ENCODE data around the gene TYR.
"Not testable (repeated sequence)": the region's sequence is repeated elsewhere in the genome, so short reads cannot be mapped to it uniquely, and the experiment has no call there.

TYR gene

GRCh38 chr11:89310607-89311006, 132.9 kb downstream of the TYR start:
- not testable (repeated sequence) for H3K18ac ChIP-seq (ENCODE audit: low read length); H3K56ac ChIP-seq (ENCODE audit: low read length); H3K4me1 ChIP-seq (ENCODE audit: control insufficient read depth, low read depth, low read length); H2BK15ac ChIP-seq (replicated peaks; ENCODE audit: low read depth); H3K36me3 ChIP-seq (ENCODE audit: control insufficient read depth, insufficient read depth, low read length); DNase-seq; H3K9ac ChIP-seq (ENCODE audit: low read length); H4K8ac ChIP-seq (ENCODE audit: low read depth, low read length); H3K4ac ChIP-seq (ENCODE audit: low read depth, low read length); H3K4me3 ChIP-seq (ENCODE audit: low read length); H3K79me1 ChIP-seq (ENCODE audit: low read length); H2BK120ac ChIP-seq (ENCODE audit: low read depth, low read length); H3K27me3 ChIP-seq (ENCODE audit: insufficient read depth, low read length, poor library complexity); H3K23ac ChIP-seq (ENCODE audit: low read length); H3K27ac ChIP-seq (ENCODE audit: low read depth, low read length); H3K79me2 ChIP-seq (ENCODE audit: control insufficient read depth, insufficient read depth, low read length); H4K5ac ChIP-seq (ENCODE audit: low read length); H2AK5ac ChIP-seq (ENCODE audit: low read length); H2BK5ac ChIP-seq (ENCODE audit: low read length); H3K4me2 ChIP-seq (ENCODE audit: low read length)
- no CpG with 5 or more reads among the region's 3 CpGs for WGBS (ENCODE audit: extremely low coverage, insufficient coverage, low lambda C conversion rate)

DNA sequence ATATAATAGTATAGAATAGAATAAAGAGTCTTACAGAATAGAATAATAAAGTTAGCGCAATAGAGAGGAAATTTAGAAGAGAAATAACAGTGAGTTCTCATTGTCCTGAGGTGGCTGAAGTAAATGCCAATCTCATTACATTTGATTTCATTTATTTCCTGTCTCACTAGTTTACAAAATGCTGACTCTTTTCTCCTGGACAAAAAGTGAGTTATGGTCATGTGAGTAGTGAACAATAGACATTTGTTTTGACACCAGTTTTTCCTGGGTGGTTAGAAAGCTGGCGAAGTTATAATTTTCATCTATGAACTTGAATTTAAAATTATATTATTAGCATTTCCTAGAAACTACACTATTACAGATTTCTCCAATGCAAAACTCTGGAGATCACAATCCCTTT, 143.7 kb downstream of the TYR start:
- H2BK15ac ChIP-seq (replicated peaks; ENCODE audit: low read depth): no peak overlapping the region
- H3K36me3 ChIP-seq (ENCODE audit: control insufficient read depth, insufficient read depth, low read length): no peaks in the 10 kb centered on the region
- no peak overlapping the region for H4K5ac ChIP-seq (ENCODE audit: low read length)
- no peak overlapping the region for H4K8ac ChIP-seq (ENCODE audit: low read depth, low read length)
- H3K4me3 ChIP-seq (ENCODE audit: low read length): no peak overlapping the region
- no peaks in the 10 kb centered on the region for H3K79me2 ChIP-seq (ENCODE audit: control insufficient read depth, insufficient read depth, low read length)
- H2AK5ac ChIP-seq (ENCODE audit: low read length): no peak overlapping the region
- no peak overlapping the region for H3K56ac ChIP-seq (ENCODE audit: low read length)
- H3K18ac ChIP-seq (ENCODE audit: low read length): no peak overlapping the region
- H3K4me2 ChIP-seq (ENCODE audit: low read length): no peak overlapping the region
- no peak overlapping the region for H3K4ac ChIP-seq (ENCODE audit: low read depth, low read length)
- WGBS (ENCODE audit: extremely low coverage, insufficient coverage, low lambda C conversion rate): no CpG with 5 or more reads among the region's 2 CpGs
- no peak overlapping the region for H3K23ac ChIP-seq (ENCODE audit: low read length)
- DNase-seq: no peak
- no peaks in the 10 kb centered on the region for H3K27me3 ChIP-seq (ENCODE audit: insufficient read depth, low read length, poor library complexity)
- H3K79me1 ChIP-seq (ENCODE audit: low read length): no peaks in the 10 kb centered on the region
- no peak overlapping the region for H3K9ac ChIP-seq (ENCODE audit: low read length)
- H2BK5ac ChIP-seq (ENCODE audit: low read length): no peak overlapping the region
- H2BK120ac ChIP-seq (ENCODE audit: low read depth, low read length): no peak overlapping the region
- H3K27ac ChIP-seq (ENCODE audit: low read depth, low read length): no peak overlapping the region
- H3K4me1 ChIP-seq (ENCODE audit: control insufficient read depth, low read depth, low read length): no peaks in the 10 kb centered on the region

DNA sequence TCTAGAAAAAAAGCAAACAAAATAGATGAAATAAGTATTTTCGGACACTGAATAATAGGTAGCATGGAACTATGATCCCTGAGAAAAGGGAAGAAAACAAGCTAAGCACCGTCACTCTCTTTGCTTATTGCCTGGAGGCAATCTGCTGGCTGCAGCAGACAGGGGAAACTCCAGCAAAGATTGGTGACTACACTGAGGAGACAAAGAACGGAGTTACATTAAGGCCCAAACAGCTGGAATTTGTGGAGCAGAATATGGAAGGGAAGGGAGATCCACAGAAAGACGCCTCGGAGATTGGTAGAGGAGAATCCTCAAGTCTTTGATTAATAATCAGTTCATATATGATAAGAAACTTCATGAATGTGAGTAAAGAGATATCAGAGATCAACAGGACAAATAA, 150.2 kb downstream of the TYR start:
- H3K4ac ChIP-seq (ENCODE audit: low read depth, low read length): no peak overlapping the region
- peak; percentile 58 for DNase-seq
- H3K23ac ChIP-seq (ENCODE audit: low read length): no peak overlapping the region
- H3K79me1 ChIP-seq (ENCODE audit: low read length): no peaks in the 10 kb centered on the region
- H2BK15ac ChIP-seq (replicated peaks; ENCODE audit: low read depth): no peak overlapping the region
- H2AK5ac ChIP-seq (ENCODE audit: low read length): no peak overlapping the region
- H2BK120ac ChIP-seq (ENCODE audit: low read depth, low read length): no peak overlapping the region
- H3K4me1 ChIP-seq (ENCODE audit: control insufficient read depth, low read depth, low read length): no peaks in the 10 kb centered on the region
- H3K79me2 ChIP-seq (ENCODE audit: control insufficient read depth, insufficient read depth, low read length): no peaks in the 10 kb centered on the region
- no peak overlapping the region for H3K9ac ChIP-seq (ENCODE audit: low read length)
- no peak overlapping the region for H4K8ac ChIP-seq (ENCODE audit: low read depth, low read length)
- H2BK5ac ChIP-seq (ENCODE audit: low read length): no peak overlapping the region
- H3K18ac ChIP-seq (ENCODE audit: low read length): no peak overlapping the region
- no peaks in the 10 kb centered on the region for H3K36me3 ChIP-seq (ENCODE audit: control insufficient read depth, insufficient read depth, low read length)
- H3K4me3 ChIP-seq (ENCODE audit: low read length): no peak overlapping the region
- H3K27me3 ChIP-seq (ENCODE audit: insufficient read depth, low read length, poor library complexity): no peaks in the 10 kb centered on the region
- no peak overlapping the region for H3K27ac ChIP-seq (ENCODE audit: low read depth, low read length)
- H4K5ac ChIP-seq (ENCODE audit: low read length): no peak overlapping the region
- WGBS (ENCODE audit: extremely low coverage, insufficient coverage, low lambda C conversion rate): no CpG with 5 or more reads among the region's 5 CpGs
- no peak overlapping the region for H3K56ac ChIP-seq (ENCODE audit: low read length)
- H3K4me2 ChIP-seq (ENCODE audit: low read length): no peak overlapping the region

- not testable (repeated sequence) for H3K18ac ChIP-seq (ENCODE audit: low read length); H2BK15ac ChIP-seq (replicated peaks; ENCODE audit: low read depth); H4K5ac ChIP-seq (ENCODE audit: low read length); H2AK5ac ChIP-seq (ENCODE audit: low read length); DNase-seq; H3K79me2 ChIP-seq (ENCODE audit: control insufficient read depth, insufficient read depth, low read length); H3K4me1 ChIP-seq (ENCODE audit: control insufficient read depth, low read depth, low read length); H3K56ac ChIP-seq (ENCODE audit: low read length); H3K9ac ChIP-seq (ENCODE audit: low read length); H2BK120ac ChIP-seq (ENCODE audit: low read depth, low read length); H3K4me3 ChIP-seq (ENCODE audit: low read length); H3K79me1 ChIP-seq (ENCODE audit: low read length); H3K23ac ChIP-seq (ENCODE audit: low read length); H2BK5ac ChIP-seq (ENCODE audit: low read length); H3K27ac ChIP-seq (ENCODE audit: low read depth, low read length); H3K27me3 ChIP-seq (ENCODE audit: insufficient read depth, low read length, poor library complexity); H3K4ac ChIP-seq (ENCODE audit: low read depth, low read length); H4K8ac ChIP-seq (ENCODE audit: low read depth, low read length); H3K4me2 ChIP-seq (ENCODE audit: low read length); H3K36me3 ChIP-seq (ENCODE audit: control insufficient read depth, insufficient read depth, low read length)
- no CpG with 5 or more reads among the region's 4 CpGs for WGBS (ENCODE audit: extremely low coverage, insufficient coverage, low lambda C conversion rate)
These were observed 154.3 kb downstream of the TYR start for GRCh38 chr11:89331940-89332339.

DNA sequence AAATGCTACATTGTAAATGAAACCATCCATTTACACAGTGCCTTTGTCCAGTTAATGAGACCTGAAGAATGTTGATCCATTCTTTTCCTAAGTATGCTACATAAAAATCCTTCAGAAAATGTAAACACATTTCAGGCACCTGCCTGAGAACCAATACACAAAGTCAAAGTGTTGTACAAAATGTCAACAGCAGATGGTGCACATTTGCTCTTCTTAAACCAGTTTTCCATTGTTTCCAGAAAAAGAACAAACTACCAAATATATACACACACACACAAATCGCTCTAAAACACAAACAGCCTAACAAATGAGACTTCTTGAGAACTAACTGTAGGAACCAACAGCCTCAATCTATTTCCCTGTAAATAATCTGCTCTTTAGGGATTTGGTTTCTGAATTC, 156.0 kb downstream of the TYR start:
- not testable (repeated sequence) for H3K4me1 ChIP-seq (ENCODE audit: control insufficient read depth, low read depth, low read length); H3K79me1 ChIP-seq (ENCODE audit: low read length); H3K27ac ChIP-seq (ENCODE audit: low read depth, low read length); H3K4ac ChIP-seq (ENCODE audit: low read depth, low read length); H3K9ac ChIP-seq (ENCODE audit: low read length); H2BK15ac ChIP-seq (replicated peaks; ENCODE audit: low read depth); H3K27me3 ChIP-seq (ENCODE audit: insufficient read depth, low read length, poor library complexity); H3K23ac ChIP-seq (ENCODE audit: low read length); H3K56ac ChIP-seq (ENCODE audit: low read length); H2BK5ac ChIP-seq (ENCODE audit: low read length); H3K4me2 ChIP-seq (ENCODE audit: low read length); H2BK120ac ChIP-seq (ENCODE audit: low read depth, low read length); H4K8ac ChIP-seq (ENCODE audit: low read depth, low read length); H4K5ac ChIP-seq (ENCODE audit: low read length); H3K79me2 ChIP-seq (ENCODE audit: control insufficient read depth, insufficient read depth, low read length); H2AK5ac ChIP-seq (ENCODE audit: low read length); H3K36me3 ChIP-seq (ENCODE audit: control insufficient read depth, insufficient read depth, low read length); H3K18ac ChIP-seq (ENCODE audit: low read length); H3K4me3 ChIP-seq (ENCODE audit: low read length)
- peak; percentile 21 for DNase-seq
- WGBS (ENCODE audit: extremely low coverage, insufficient coverage, low lambda C conversion rate): no CpG with 5 or more reads among the region's 1 CpG

DNA sequence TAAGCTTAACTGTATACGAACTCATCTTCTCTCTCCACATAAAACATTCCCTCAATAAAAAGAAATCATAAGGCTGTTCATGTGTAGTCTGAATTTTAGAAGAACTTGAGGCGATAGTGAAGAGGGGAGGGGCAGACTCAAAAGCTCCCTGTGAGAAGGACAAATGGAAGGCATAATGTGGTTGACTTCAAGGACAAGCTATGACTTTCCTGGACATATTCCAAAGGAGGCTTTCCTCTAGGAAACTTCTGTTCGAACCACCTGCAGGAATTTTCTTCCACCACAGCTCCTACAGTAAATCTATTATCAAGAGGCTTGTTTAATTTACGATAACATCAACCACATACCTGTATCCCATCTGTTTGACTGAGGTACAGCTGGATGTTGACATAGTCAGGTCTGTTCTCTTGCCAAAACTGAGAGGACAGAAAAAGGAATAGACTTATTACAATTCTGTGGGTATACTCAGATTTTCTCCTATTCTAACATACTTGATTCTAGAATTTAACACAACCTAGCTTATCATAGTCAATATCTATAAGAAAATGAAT, 159.5 kb downstream of the TYR start:
- not testable (repeated sequence) for H3K4ac ChIP-seq (ENCODE audit: low read depth, low read length); H3K18ac ChIP-seq (ENCODE audit: low read length); H3K27me3 ChIP-seq (ENCODE audit: insufficient read depth, low read length, poor library complexity); DNase-seq; H3K4me1 ChIP-seq (ENCODE audit: control insufficient read depth, low read depth, low read length); H3K9ac ChIP-seq (ENCODE audit: low read length); H3K4me3 ChIP-seq (ENCODE audit: low read length); H3K4me2 ChIP-seq (ENCODE audit: low read length); H3K36me3 ChIP-seq (ENCODE audit: control insufficient read depth, insufficient read depth, low read length); H4K5ac ChIP-seq (ENCODE audit: low read length); H2BK120ac ChIP-seq (ENCODE audit: low read depth, low read length); H2BK15ac ChIP-seq (replicated peaks; ENCODE audit: low read depth); H4K8ac ChIP-seq (ENCODE audit: low read depth, low read length); H3K23ac ChIP-seq (ENCODE audit: low read length); H3K79me1 ChIP-seq (ENCODE audit: low read length); H3K79me2 ChIP-seq (ENCODE audit: control insufficient read depth, insufficient read depth, low read length); H2AK5ac ChIP-seq (ENCODE audit: low read length); H3K27ac ChIP-seq (ENCODE audit: low read depth, low read length); H2BK5ac ChIP-seq (ENCODE audit: low read length); H3K56ac ChIP-seq (ENCODE audit: low read length)
- WGBS (ENCODE audit: extremely low coverage, insufficient coverage, low lambda C conversion rate): no CpG with 5 or more reads among the region's 4 CpGs
